Stimulated activated naive CD4-positive, alpha-beta T cell (primary cell): ENCODE data around the gene ADK.
"Not testable (repeated sequence)": the region's sequence is repeated elsewhere in the genome, so short reads cannot be mapped to it uniquely, and the experiment has no call there.

Source experiments
- DNase-seq, 6 experiments: peaks; one replicate each; lab custom pipeline; 2025; lab: John Stamatoyannopoulos, UW

Gene ADK

DNA sequence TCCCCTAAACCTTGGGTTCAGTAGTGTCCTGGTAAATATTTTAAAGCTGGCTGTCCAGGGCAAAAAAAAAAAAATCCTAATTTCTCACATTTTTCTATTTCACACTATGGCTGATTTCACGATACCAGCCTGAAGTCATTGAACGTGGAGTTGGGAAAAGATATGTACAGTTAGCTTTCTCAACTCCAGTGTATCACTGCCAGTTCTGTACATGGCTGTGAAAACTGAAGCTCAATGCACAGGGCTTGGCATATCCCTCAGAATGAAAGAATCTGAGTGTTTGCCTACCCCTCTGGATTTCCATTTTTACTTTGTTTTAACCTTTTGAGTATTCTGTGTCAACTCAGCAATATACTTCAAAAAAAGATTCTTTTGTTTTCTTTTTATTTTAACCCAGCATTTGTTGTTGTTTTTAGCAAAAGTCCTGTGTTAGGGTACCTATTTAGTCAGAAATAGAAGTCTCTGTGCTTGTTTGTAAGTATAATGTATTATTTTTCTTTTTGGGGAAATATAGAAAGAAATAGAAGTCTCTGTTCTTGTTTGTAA is 274.5 kb downstream of the ADK start:
- DNase-seq: no peak

DNA sequence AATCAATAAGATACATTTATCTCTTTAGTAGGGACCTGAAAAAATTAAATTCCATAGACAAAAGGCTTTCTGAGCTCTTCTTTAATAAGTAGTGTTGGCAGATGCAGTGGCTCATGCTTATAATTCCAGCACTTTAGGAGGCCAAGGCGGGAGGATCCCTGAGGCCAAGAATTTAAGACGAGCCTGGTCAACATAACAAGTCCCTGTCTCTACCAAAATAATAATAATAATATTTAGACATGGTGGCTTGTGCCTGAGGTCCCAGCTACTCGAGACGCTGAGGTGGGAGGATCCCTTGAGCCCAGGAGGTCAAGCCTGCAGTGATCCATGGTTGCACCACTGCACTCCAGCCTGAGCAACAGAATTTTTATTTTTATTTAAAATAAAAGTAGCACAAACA is 280.8 kb downstream of the ADK start:
- no peak for DNase-seq

- DNase-seq: no peak
These were observed 282.0 kb downstream of the ADK start for GRCh38 chr10:74432841-74433594.

DNA sequence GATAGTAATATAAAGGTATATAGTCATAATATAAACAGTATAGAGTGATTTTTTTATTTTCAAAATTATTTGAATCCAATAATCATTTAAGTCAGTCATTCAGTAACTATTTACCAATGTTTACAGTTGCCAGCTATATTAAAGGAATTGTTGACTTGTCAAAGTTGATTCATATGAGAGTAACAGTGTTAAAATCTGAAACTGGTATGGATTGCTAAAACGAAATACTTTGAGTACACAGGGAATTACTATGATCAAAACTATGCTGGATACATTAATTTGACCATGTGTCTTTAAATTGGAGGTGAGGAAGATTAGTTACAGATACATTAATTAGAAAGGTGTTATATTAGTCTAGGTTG is 282.6 kb downstream of the ADK start:
- no peak for DNase-seq

DNA sequence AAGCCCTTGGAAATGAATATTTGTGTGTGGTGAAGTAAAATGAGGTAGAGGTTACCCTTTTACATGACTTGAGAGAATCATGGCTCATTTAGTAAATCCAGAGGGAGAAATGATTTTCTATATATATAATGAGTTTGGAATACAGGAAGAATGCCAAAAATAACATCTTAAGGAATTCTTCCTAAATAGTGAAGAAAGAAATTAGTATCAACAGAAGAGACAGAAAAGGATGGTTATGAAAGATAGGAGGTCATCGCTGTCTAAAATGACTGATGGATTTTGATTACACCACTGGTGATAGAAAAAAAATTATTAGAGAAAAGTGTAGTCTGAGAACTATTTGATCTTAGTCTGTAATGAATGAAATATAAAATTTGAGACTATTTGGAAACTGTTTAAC is 283.0 kb downstream of the ADK start:
- no peak for DNase-seq

GRCh38 chr10:74434547-74434946 is 283.5 kb downstream of the ADK start:
- DNase-seq: no peak

DNA sequence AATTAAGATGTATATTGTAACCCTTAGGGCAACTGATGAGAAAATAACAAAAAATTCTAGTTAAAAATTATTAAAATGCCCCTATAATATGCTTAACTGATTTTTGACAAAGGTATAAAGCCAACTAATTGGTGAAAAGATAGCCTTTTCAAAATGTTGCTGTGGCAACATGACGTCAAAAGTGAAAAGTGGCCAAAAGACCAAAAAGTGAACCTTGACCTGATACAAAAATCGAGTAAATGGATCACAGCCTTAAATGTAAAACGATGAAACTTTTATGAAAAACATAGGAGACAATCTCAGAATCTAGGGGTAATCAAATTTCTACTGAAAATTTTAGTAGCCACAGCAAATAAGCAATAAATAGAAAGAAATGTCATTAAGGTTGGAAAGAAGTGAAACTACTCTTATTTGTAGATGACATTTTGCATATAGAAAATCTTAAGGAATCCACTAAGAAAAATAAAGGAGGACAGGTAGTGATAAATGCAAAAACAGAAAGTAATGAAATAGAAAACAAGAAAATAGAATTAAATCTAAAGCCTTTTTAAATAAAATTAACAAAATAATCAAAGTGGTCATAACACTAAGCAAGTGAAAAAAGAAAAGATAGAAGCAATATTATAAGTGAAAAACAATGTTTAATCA is 285.6 kb downstream of the ADK start:
- no peak for DNase-seq

DNA sequence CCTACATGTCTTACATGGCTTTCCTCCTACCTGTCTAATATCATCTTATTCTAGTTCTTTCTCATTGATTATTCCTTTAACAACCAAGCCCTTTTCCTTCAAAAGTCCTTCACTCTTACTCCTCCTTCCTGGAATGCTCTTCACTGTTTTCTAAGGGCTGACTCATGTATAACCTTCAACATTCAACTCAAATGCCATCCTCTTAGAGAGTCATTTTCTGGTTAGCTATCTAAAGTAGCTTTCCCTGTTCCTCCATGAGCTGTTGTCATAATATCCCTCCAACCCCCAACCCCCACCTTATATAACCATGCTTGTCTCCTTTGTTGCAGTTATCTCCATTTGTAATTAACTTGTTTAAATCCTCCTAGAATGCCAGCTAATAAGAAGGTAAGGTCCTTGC is 286.8 kb downstream of the ADK start:
- DNase-seq: no peak

DNA sequence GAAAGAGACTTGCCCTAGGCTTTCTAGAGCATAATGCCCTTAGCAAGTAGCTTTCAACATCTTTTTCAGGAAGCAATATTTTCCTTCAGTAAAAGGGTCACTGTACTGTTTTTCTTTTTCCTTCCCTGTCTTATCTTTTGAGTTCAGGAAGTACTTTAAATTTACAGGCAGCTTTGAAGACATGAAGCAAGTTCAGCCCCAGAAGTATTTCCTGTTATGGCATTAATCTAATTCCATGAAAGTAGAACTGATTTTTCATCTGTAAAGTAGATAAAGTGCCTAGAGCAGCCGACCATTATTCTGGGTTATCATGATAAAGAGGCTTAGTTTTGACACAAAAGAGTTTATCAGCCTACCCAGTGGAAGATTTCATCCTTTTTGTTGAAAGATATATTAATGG is 288.2 kb downstream of the ADK start:
- DNase-seq: peak in 2 of 6 experiments; percentile 3 to 6

- peak in 2 of 6 experiments; percentile 7 to 14 for DNase-seq
These were observed 294.5 kb downstream of the ADK start for GRCh38 chr10:74445493-74445892.

DNA sequence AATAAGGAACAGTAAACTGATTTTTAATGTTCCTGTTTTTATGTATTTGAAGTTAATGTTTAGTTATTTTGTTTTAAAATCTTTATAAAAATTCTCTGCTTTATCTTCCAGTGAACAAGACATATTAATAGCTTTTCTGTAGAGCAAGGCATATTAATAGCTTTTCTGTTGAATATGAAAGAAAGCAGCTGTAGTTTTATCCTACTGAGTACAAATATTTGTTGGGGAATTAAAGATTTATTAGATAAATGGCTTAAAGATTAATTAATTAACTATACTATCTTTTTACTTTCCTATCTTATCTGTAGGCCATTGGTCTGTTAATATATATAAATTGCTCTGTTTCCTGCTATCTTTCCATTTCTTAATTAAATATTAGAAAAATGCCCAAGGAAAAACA is 299.6 kb downstream of the ADK start:
- no peak for DNase-seq

DNA sequence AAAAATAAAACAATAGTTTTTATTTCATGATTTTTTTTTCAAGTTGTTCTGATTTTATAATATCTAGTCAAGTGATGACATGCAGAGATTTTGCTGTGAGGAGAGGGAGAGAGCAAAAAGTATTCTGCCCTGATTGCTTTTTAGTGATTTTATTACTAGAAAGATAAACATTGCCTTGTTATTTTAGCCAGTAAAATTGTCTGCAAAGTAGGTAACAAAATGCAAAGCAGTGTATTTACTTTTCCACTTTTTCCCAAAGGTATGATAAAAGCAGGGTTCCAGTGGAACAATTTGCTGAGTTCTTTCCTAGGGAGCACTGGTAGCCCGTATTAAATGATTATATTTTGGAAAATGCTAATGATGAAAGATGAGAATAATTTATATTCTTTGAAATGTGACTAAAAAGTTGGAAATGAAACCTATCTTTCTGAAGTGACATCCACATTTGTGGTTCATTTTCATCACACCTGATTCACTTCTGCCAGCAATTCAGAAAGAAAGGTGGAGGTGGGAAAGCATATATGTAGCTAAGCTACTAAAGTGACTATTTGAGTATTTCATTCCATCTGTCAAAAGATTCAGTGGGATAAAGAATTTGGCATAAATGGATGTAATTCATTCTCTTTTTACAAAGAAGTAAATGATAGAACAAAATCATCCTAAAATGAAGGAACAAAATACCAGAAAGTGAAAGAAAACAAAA is 300.3 kb downstream of the ADK start:
- no peak for DNase-seq

GRCh38 chr10:74453169-74453568 is 302.1 kb downstream of the ADK start:
- DNase-seq: no peak

- not testable (repeated sequence) for DNase-seq
These were observed 306.5 kb downstream of the ADK start for GRCh38 chr10:74457478-74457877.

- no peak for DNase-seq
These were observed 309.8 kb downstream of the ADK start for GRCh38 chr10:74460812-74461211.

GRCh38 chr10:74474022-74474713 is 323.1 kb downstream of the ADK start:
- DNase-seq: no peak

DNA sequence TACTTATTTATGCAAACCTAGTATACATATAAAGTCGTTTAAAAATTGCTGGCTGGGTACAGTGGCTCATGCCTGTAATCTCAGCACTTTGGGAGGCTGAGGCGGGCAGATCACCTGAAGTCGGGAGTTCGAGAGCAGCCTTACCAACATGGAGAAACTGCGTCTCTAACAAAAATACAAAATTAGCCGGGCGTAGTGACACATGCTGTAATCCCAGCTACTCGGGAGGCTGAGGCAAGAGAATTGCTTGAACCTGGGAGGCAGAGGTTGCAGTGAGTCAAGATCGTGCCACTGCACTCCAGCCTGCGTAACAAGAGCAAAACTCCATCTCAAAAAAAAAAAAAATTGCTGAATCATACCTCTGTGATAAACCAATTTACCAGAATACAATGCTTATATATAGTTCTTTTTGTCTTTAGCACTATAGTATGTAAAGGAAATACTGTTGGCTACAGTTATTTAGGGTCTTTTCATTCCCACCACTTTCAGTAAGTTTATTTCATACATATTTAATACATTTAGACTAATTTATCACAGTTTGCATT is 325.2 kb downstream of the ADK start:
- DNase-seq: not testable (repeated sequence)

DNA sequence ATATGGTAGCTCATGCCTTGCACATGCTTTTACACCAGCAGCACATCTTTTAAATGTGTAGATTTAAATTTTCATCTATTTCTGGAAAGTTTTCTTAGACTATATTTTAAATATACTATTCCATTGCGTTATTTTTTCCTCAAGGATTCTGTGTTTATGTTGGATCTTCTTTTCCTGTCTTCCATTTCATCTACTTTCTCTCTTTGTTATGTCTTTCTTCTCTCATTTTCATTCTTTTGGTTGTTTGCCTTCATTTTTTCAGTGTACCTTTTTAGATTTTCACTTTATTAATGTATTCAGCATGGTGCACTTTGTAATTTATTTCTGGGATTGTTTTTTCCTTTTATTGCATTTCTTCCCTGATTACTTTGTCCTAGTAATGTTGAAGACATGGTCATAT is 329.8 kb downstream of the ADK start:
- DNase-seq: no peak

GRCh38 chr10:74483356-74483755 is 332.3 kb downstream of the ADK start:
- DNase-seq: no peak

GRCh38 chr10:74485283-74485682 is 334.3 kb downstream of the ADK start:
- no peak for DNase-seq

GRCh38 chr10:74486659-74487058 is 335.6 kb downstream of the ADK start:
- no peak for DNase-seq

DNA sequence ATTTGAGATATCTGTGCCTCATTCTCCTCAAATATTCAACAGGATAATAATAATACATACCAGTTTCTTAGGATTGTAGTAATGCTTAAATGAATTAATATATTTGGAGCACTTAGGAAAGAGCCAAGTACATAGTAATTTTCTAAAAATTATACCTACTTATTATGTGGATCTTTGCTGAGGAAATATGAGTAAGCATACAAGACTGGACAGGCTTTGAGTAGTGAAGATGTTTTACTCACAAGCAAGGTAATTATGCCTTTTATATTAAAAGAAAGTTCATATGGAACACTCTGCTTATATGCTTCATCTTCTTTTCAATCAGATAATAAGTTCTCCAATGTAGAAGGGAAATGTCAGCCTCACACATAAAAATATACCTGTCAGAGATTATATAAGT is 337.9 kb downstream of the ADK start:
- no peak for DNase-seq
